ENCODE results near the gene NOLC1.

DNA sequence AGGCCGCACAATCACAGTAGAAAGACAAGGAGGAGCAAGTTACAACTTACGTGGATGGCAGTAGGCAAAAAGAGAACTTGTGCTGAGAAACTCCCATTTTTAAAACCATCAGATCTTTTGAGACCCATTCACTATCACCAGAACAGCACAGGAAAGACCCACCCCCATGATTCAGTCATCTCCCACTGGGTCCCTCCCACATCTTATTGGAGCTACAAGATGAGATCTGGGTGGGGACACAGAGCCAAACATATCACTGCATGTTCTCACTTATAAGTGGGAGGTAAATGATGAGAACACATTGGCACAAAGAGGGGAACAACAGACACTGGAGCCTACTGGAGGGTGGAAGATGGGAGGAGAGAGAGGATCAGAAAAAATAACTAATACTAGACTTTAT is 32.4 kb downstream of the NOLC1 start:
- TF ChIP-seq POLR2A (IDR thresholded peaks at IDR 0.05; ENCODE audit: low read length) (no peak), GATA1 (IDR thresholded peaks at IDR 0.05; ENCODE audit: low read depth, low read length) (no peak)
